ENCODE data around the gene ARHGDIB. TPM values are rescaled to one million over a fixed set of nuclear protein-coding genes. Genes with fewer than 3 reads are reported as not detected.

Gene ARHGDIB
- total and polyA plus RNA-seq, 8 donors, result 60.9 to 314 (median 78.4) TPM

DNA sequence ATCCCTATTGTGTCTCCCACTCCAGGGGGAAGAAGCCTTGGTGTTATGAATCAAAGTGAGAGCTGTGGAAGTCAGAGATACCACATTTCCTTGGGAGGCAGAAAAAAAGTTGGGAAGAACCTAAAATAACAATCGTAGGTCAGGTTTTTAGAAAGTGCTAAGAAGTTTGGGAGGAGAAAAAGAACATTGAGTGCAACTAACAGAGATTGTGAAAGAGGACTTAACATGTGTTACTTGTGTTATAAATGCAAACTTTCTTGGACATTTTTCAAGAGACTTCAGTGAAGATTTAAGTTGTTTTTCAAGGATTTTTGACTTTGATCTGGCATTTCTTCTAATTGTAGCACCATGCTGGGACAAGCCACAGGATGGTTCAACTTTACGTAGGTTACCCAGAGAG, 15.2 kb downstream of the ARHGDIB start:
- Histone ChIP-seq H3K27ac (peak overlapping the region in 1 of 2 donors; percentile 98), H3K4me3 (no peak overlapping the region), H3K9me3 (no peaks in the 10 kb centered on the region), H3K4me1 (peaks cover 11 to 55% of the 10 kb centered on the region in 2 donors), H3K27me3 (no peaks in the 10 kb centered on the region), H3K36me3 (peaks cover 0 to 89% of the 10 kb centered on the region in 2 donors)
- ATAC-seq, result no peak
- TF ChIP-seq, protein P1, sequence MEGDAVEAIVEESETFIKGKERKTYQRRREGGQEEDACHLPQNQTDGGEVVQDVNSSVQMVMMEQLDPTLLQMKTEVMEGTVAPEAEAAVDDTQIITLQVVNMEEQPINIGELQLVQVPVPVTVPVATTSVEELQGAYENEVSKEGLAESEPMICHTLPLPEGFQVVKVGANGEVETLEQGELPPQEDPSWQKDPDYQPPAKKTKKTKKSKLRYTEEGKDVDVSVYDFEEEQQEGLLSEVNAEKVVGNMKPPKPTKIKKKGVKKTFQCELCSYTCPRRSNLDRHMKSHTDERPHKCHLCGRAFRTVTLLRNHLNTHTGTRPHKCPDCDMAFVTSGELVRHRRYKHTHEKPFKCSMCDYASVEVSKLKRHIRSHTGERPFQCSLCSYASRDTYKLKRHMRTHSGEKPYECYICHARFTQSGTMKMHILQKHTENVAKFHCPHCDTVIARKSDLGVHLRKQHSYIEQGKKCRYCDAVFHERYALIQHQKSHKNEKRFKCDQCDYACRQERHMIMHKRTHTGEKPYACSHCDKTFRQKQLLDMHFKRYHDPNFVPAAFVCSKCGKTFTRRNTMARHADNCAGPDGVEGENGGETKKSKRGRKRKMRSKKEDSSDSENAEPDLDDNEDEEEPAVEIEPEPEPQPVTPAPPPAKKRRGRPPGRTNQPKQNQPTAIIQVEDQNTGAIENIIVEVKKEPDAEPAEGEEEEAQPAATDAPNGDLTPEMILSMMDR (IDR thresholded peaks at IDR 0.05), result no peak
- no peak for DNase-seq
- intact Hi-C loops (cut with DNase I), result no loop called here

DNA sequence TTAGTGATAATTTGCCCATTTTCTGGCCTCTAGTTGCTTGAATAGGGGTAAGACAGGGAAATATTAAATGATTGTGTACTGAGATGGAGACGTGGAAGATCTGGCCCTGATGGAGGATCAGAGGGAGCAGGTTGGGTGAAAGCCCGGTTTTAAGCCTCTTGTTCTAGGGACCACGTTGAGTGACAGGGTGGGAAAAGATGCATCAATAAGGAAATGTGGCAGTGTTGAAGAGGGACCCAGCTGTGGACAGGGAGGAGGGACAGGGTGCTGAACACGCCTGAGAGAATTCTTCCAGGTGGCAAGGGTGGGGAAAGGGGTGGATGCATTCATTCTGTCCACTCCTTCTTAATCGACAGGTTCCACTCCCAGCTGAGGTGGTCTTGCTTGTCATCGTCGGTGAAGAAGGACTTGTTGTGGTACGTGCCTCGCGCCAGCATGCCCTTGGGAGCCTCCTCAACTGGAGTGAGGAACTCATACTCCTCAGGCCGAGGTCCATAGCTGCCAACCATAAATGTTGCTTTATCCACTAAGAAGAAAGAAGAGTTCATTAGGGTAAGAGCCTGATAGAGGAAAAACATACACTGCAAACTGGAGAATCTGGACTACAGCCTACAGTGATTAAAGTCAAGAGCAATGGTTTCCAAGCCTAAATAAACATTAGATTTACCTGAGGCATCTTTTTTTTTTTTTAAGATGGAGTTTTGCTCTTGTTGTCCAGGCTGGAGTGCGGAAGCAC, 19.0 kb downstream of the ARHGDIB start:
- H3K4me1 ChIP-seq, result peaks cover 0 to 31% of the 10 kb centered on the region in 2 donors
- no peak overlapping the region for H3K4me3 ChIP-seq
- TF ChIP-seq, protein P1 (IDR thresholded peaks at IDR 0.05), result no peak
- no peaks in the 10 kb centered on the region for H3K9me3 ChIP-seq
- H3K27ac ChIP-seq, result no peak overlapping the region
- peaks cover 0 to 64% of the 10 kb centered on the region in 2 donors for H3K36me3 ChIP-seq
- intact Hi-C loops (cut with DNase I), result no loop called here
- DNase-seq (no peak), ATAC-seq (peak; percentile 77)
- H3K27me3 ChIP-seq, result no peaks in the 10 kb centered on the region

DNA sequence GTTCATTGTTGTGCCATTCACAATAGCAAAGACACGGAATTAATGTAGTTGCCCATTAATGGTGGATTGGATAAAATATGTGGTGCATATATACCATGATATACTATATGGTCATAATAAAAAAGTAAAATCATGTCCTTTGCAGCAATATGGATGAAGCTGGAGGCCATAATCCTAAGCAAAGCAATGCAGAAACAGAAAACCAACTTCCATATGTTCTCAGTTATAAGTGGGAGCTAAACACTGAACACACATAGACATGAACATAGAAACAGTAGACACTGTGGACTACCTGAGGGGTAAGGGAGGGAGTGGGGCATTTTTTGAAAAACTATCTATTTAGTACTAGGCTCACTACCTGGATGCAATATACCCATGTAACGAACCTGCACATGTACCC, 20.0 kb downstream of the ARHGDIB start:
- Histone ChIP-seq H3K4me3 (no peak overlapping the region), H3K9me3 (no peaks in the 10 kb centered on the region), H3K36me3 (peaks cover 0 to 61% of the 10 kb centered on the region in 2 donors), H3K27me3 (no peaks in the 10 kb centered on the region), H3K4me1 (peaks cover 0 to 21% of the 10 kb centered on the region in 2 donors), H3K27ac (no peak overlapping the region)
- DNase-seq (no peak), ATAC-seq (no peak)
- TF ChIP-seq, protein P1 (IDR thresholded peaks at IDR 0.05), result no peak
- intact Hi-C loops (cut with DNase I), result no loop called here

DNA sequence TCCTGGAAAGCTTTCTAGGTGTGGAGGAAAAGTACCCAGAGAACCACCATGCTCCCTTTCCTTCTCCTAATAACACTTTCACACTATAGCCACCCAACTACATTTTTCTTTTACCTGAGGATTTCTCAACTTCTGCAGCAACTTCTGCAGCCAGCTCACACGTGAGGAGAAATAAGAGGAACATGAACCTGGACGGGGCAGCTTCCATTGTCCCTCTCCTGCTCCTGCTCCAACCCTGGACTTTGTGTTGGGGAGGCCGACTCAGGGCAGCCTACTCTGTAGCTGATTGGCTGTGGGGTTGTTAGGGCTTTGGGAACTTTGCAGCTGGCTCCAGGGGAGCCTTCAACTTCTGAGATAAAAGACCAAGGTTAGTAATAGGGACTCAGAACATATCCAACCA, 23.1 kb downstream of the ARHGDIB start, which contains the start of gene ERP27:
Gene ERP27 (minus strand): TSS at position 237 of the 400 bp plus-strand sequence. CDS start 29 bp downstream, at position 208.
- H3K36me3 ChIP-seq, result peaks cover 0 to 44% of the 10 kb centered on the region in 2 donors
- TF ChIP-seq, protein P1 (IDR thresholded peaks at IDR 0.05), result no peak
- peak within 1 kb of the TSS in 1 of 2 donors; percentile 28 for H3K27ac ChIP-seq
- intact Hi-C loops (cut with DNase I), result no loop called here
- no peaks in the 10 kb centered on the region for H3K27me3 ChIP-seq
- no peaks in the 10 kb centered on the region for H3K9me3 ChIP-seq
- no peak within 1 kb of the TSS for H3K4me3 ChIP-seq
- peaks cover 0 to 14% of the 10 kb centered on the region in 2 donors for H3K4me1 ChIP-seq
- DNase-seq, result no peak
- ATAC-seq, result no peak

DNA sequence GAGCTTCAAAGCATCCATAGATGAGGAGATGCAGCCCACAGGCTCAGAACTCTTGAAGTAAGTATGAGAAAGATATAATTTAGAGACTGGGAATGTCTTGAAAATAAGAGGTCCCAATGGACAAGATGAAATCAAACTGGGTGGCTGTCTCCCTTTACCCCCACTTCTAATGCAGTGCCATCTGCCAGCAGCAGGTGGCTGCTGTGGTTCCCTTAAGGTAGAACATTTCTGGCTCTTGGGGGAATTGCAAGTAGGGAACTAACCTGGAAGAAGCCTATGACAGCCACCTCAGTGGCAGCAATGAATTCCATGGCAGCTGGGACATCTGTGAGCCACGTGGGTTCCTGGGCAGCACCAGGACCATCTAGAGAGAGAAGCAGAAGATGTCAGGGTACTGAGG, 23.7 kb downstream of the ARHGDIB start:
- no peaks in the 10 kb centered on the region for H3K27me3 ChIP-seq
- H3K9me3 ChIP-seq, result no peaks in the 10 kb centered on the region
- H3K27ac ChIP-seq, result no peak overlapping the region
- DNase-seq (no peak), ATAC-seq (no peak)
- peaks cover 0 to 43% of the 10 kb centered on the region in 2 donors for H3K36me3 ChIP-seq
- peaks cover 0 to 14% of the 10 kb centered on the region in 2 donors for H3K4me1 ChIP-seq
- intact Hi-C loops (cut with DNase I), result no loop called here
- TF ChIP-seq, protein P1 (IDR thresholded peaks at IDR 0.05), result peak in 1 of 2 donors; percentile 9
- no peak overlapping the region for H3K4me3 ChIP-seq

Measured in left lung (tissue), 10 donors.